Esophagus muscularis mucosa (tissue), 4 donors: ENCODE measurements around the gene ARSA. TPM values are rescaled to one million over a fixed set of nuclear protein-coding genes. Genes with fewer than 3 reads are reported as not detected.
A peak's percentile ranks its signal among the peaks of the same experiment; 100 is the strongest.

Experiments used
- DNase-seq: peaks from one replicate; pipeline ENCODE4 v3.0.0-alpha.2; 2017; ENCODE audit errors: extremely low spot score
- H3K27ac ChIP-seq, 4 donors: fragments of 200-600 bp; sonication (generic); replicated peaks in 1 of 4; 1 replicate in 3 of 4; 2 replicates in 1 of 4; pipeline ENCODE4 v1.5.1; 2016 to 2019; ENCODE audit warnings: mild to moderate bottlenecking in 1 of 4
- H3K27me3 ChIP-seq, 4 donors: fragments of 200-600 bp; sonication (generic); one replicate each; pipeline versions ENCODE4 v1.5.1 to v1.6.0; 2016 to 2019
- H3K36me3 ChIP-seq, 4 donors: fragments of 200-600 bp; sonication (generic); one replicate each; pipeline ENCODE4 v1.5.1; 2016 to 2019
- H3K4me1 ChIP-seq, 4 donors: fragments of 200-600 bp; sonication (generic); one replicate each; pipeline ENCODE4 v1.5.1; 2016 to 2019
- H3K4me3 ChIP-seq, 4 donors: fragments of 200-600 bp; sonication (generic); 1 replicate in 2 of 4; 2 replicates in 2 of 4; pipeline ENCODE4 v1.5.1; 2016 to 2019; ENCODE audit warnings: mild to moderate bottlenecking in 4 of 4, moderate library complexity in 1 of 4
- H3K9me3 ChIP-seq, 4 donors: fragments of 200-600 bp; sonication (generic); 1 replicate in 3 of 4; 2 replicates in 1 of 4; pipeline ENCODE4 v1.5.1; 2016 to 2019
- EP300 ChIP-seq: sonication (generic); formaldehyde crosslinking; IDR thresholded peaks from one replicate; pipeline ENCODE4 v1.6.1; 2017; ENCODE audit warnings: antibody characterized with exemption
- POLR2A ChIP-seq: fragments of 450-650 bp; IDR thresholded peaks from one replicate; pipeline ENCODE4 v1.6.1; 2017; ENCODE audit warnings: antibody characterized with exemption, moderate library complexity, mild to moderate bottlenecking, low read depth
- POLR2AphosphoS5 ChIP-seq, 2 donors: sonication (generic); formaldehyde crosslinking; IDR thresholded peaks; one replicate each; pipeline ENCODE4 v1.6.1; 2017; ENCODE audit warnings: antibody characterized with exemption in 2 of 2
- WGBS: methylation state at CpG from one replicate; pipeline ENCODE4 v1.1.5; 2018; 5-methylcytosine and 5-hydroxymethylcytosine counted together
- intact Hi-C: fragments of 100-400 bp; cut with DNase I; formaldehyde crosslinking; loops from one replicate; pipeline ENCODE4 v1.15.1; 2023
- total RNA-seq, 4 donors: library from RNA; depleted of rRNA; stranded (reverse); fragments of >200 nt; gene quantifications; one replicate each; pipeline versions ENCODE4 v1.1.0 to v1.2.1, GENCODE V29; 2016
- TF ChIP-seq, protein P1 (sequence below), 3 experiments: fragments of 200-600 bp in 2 of 3; fragments of 450-650 bp in 1 of 3; sonication (generic) in 2 of 3; IDR thresholded peaks; one replicate each; pipeline ENCODE4 v1.5.1; 2017 to 2019; ENCODE audit warnings: antibody characterized with exemption in 3 of 3, mild to moderate bottlenecking in 2 of 3, moderate library complexity in 1 of 3

Gene ARSA
- total RNA-seq, 4 donors from 2014 or later, result 24.5 to 49.4 (median 28.8) TPM

- H3K4me1 ChIP-seq, result peaks cover 40 to 60% (median 46%) of the 10 kb centered on the region in 4 donors
- WGBS, result 90% methylated on average over 22 of the region's 22 CpGs
- H3K36me3 ChIP-seq, result peaks cover 0 to 28% (median 21%) of the 10 kb centered on the region in 4 donors
- intact Hi-C loops, result loop anchor here (5.0 kb wide), 2 partner anchors 41 to 54 kb away; partner anchors contain the start of gene SCO2
- H3K27me3 ChIP-seq, result peaks cover 0 to 8% (median 0%) of the 10 kb centered on the region in 4 donors
- TF ChIP-seq POLR2AphosphoS5 (IDR thresholded peaks at IDR 0.05) (no peak), EP300 (no peak)
- no peaks in the 10 kb centered on the region for H3K9me3 ChIP-seq
- H3K27ac ChIP-seq, result peak overlapping the region; percentile 93 to 99 (median 97)
- peak overlapping the region; percentile 69 to 91 (median 82) for H3K4me3 ChIP-seq
- no peak for DNase-seq
Observed at GRCh38 chr22:50581031-50581949, 46.7 kb downstream of the ARSA start.

DNA sequence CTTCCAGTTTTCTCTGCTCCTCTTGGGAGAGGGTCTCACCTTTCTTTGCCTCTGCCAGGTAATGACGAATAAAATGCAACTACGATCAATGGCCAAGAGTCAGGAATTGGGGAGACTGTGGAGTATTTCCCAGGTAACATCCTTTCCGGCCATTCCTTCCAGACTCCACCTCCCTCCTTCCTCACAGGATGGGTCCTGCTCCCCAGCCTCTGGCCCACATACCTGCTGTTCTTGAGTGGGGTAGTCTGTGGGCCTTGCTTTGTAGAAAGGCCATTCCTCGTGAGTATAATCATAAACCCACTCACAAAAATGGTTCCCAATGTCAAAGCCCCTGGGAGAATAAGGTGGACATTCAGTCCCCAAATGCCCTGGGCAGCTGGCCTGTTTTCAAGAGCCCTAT lies 48.2 kb downstream of the ARSA start:
- WGBS, result 92% methylated on average over 4 of the region's 4 CpGs
- intact Hi-C loops, result loop anchor here (5.0 kb wide), 2 partner anchors 43 to 52 kb away; partner anchors contain the start of gene SCO2
- peaks cover 40 to 60% (median 48%) of the 10 kb centered on the region in 4 donors for H3K4me1 ChIP-seq

GRCh38 chr22:50578776-50579310 lies 49.1 kb downstream of the ARSA start:
- Histone ChIP-seq H3K27me3 (peaks cover 0 to 8% (median 0%) of the 10 kb centered on the region in 4 donors), H3K36me3 (peaks cover 0 to 41% (median 28%) of the 10 kb centered on the region in 4 donors), H3K4me1 (peaks cover 38 to 58% (median 48%) of the 10 kb centered on the region in 4 donors), H3K4me3 (peak overlapping the region; percentile 36 to 60 (median 51)), H3K27ac (peak overlapping the region; percentile 15 to 72 (median 67)), H3K9me3 (no peaks in the 10 kb centered on the region)
- DNase-seq, result no peak
- TF ChIP-seq, protein P1, sequence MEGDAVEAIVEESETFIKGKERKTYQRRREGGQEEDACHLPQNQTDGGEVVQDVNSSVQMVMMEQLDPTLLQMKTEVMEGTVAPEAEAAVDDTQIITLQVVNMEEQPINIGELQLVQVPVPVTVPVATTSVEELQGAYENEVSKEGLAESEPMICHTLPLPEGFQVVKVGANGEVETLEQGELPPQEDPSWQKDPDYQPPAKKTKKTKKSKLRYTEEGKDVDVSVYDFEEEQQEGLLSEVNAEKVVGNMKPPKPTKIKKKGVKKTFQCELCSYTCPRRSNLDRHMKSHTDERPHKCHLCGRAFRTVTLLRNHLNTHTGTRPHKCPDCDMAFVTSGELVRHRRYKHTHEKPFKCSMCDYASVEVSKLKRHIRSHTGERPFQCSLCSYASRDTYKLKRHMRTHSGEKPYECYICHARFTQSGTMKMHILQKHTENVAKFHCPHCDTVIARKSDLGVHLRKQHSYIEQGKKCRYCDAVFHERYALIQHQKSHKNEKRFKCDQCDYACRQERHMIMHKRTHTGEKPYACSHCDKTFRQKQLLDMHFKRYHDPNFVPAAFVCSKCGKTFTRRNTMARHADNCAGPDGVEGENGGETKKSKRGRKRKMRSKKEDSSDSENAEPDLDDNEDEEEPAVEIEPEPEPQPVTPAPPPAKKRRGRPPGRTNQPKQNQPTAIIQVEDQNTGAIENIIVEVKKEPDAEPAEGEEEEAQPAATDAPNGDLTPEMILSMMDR (IDR thresholded peaks at IDR 0.05), result no peak
- no peak for TF ChIP-seq POLR2A
- TF ChIP-seq POLR2AphosphoS5 (IDR thresholded peaks at IDR 0.05), result no peak
- TF ChIP-seq EP300, result no peak
- intact Hi-C loops, result no loop called here
- 59% methylated on average over 8 of the region's 8 CpGs for WGBS

More for the DNA sequence above, 48.2 kb downstream of the ARSA start:
- Histone ChIP-seq H3K4me3 (no peak overlapping the region), H3K36me3 (peaks cover 0 to 38% (median 22%) of the 10 kb centered on the region in 4 donors), H3K27me3 (peaks cover 0 to 8% (median 0%) of the 10 kb centered on the region in 4 donors), H3K9me3 (no peaks in the 10 kb centered on the region), H3K27ac (peak overlapping the region in 2 of 4 donors; percentile 66 to 68)
- no peak for DNase-seq
- no peak for TF ChIP-seq EP300
- TF ChIP-seq, protein P1 (IDR thresholded peaks at IDR 0.05), result no peak
- TF ChIP-seq POLR2AphosphoS5 (IDR thresholded peaks at IDR 0.05), result no peak
- TF ChIP-seq POLR2A, result no peak

GRCh38 chr22:50577987-50578775 lies 49.8 kb downstream of the ARSA start, which contains the start of gene CPT1B:
Gene CPT1B (minus strand): TSS chr22:50578427. CDS start chr22:50577915, 512 bp downstream.
- WGBS, result 13% methylated on average over 38 of the region's 63 CpGs
- Histone ChIP-seq H3K4me3 (peak within 1 kb of the TSS; percentile 36 to 60 (median 51)), H3K36me3 (peaks cover 0 to 47% (median 34%) of the 10 kb centered on the region in 4 donors), H3K27ac (peak within 1 kb of the TSS; percentile 15 to 72 (median 67)), H3K27me3 (peaks cover 0 to 8% (median 0%) of the 10 kb centered on the region in 4 donors), H3K9me3 (no peaks in the 10 kb centered on the region), H3K4me1 (peaks cover 31 to 52% (median 41%) of the 10 kb centered on the region in 4 donors)
- TF ChIP-seq POLR2A, result no peak
- TF ChIP-seq, protein P1 (IDR thresholded peaks at IDR 0.05), result no peak
- no peak for TF ChIP-seq EP300
- peak in 1 of 2 donors; percentile 51 for TF ChIP-seq POLR2AphosphoS5 (IDR thresholded peaks at IDR 0.05)
- intact Hi-C loops, result no loop called here
- no peak for DNase-seq
